Renal cortical epithelial cell (primary cell): ENCODE measurements around the gene ACBD6. TPM values are rescaled to one million over a fixed set of nuclear protein-coding genes. Genes with fewer than 3 reads are reported as not detected.

Source experiments
- DNase-seq: peaks from one replicate; pipeline ENCODE4 v3.0.0-alpha.2; 2011; ENCODE audit warnings: low read depth
- total RNA-seq: library from RNA; depleted of rRNA; stranded (reverse); fragments of >200 nt; gene quantifications from 2 replicates; pipeline ENCODE4 v1.2.3, GENCODE V29; 2014

ACBD6 gene
- total RNA-seq, 1 donor from 2014 or later, result 41.0 TPM

- DNase-seq, result peak; percentile 52
Measured at GRCh38 chr1:180295999-180296398, 206.4 kb downstream of the ACBD6 start.

- no peak for DNase-seq
Measured at GRCh38 chr1:180294711-180295110, 207.7 kb downstream of the ACBD6 start.

DNA sequence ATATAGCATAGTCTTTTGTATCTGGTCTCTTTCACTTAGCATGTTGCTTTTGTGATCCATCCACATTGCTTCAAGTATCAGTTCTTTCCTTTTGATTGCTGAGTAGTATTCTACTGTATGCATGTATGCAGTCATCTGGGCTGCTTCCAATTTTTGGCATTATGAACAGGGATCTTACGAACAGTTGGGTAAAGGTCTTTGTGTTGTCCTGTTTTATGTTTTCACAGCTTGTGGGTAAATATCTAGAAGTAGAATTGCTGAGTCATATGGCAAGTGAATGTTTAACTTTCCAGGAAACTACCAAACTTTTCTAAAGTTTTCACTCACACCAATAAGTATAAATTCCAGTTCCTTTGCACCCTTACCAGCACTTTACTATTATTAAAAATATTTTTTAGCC, 211.4 kb downstream of the ACBD6 start:
- DNase-seq, result peak; percentile 94

DNA sequence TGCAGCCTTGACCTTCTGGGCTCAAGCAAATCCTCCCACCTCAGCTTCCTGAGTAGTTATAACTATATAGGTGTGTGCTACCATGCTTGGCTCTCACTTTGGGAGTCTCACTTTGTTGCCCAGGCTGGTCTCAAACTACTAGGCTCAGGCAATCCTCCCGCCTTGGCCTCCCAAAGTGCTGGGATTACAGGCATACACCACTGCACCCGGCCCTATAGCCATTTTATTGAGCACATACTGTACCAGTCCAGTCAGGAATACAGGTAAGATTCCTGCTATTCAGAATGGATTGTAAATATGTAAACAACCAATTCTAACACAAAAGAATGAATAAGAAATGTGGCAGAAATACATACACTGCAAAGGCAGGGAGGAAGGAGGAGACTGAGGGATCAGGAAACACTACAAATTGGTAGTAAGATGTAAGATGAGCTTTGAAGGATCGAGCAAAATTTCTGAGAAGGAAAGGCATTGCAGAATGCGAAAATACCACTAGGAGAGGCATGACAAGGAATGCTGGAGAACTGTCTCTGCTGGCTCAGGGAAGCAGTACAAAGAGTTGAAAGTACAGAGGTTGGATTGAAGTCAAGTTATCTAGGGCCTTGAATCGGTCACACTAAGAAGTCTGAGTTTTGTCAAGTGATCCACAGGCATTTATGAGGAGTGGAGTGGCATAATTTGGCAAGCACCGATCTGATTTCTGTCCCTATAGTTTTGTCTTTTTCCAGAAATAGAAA, 211.9 kb downstream of the ACBD6 start:
- DNase-seq, result peak; percentile 30

GRCh38 chr1:180288940-180289339, 213.4 kb downstream of the ACBD6 start:
- DNase-seq, result no peak

DNA sequence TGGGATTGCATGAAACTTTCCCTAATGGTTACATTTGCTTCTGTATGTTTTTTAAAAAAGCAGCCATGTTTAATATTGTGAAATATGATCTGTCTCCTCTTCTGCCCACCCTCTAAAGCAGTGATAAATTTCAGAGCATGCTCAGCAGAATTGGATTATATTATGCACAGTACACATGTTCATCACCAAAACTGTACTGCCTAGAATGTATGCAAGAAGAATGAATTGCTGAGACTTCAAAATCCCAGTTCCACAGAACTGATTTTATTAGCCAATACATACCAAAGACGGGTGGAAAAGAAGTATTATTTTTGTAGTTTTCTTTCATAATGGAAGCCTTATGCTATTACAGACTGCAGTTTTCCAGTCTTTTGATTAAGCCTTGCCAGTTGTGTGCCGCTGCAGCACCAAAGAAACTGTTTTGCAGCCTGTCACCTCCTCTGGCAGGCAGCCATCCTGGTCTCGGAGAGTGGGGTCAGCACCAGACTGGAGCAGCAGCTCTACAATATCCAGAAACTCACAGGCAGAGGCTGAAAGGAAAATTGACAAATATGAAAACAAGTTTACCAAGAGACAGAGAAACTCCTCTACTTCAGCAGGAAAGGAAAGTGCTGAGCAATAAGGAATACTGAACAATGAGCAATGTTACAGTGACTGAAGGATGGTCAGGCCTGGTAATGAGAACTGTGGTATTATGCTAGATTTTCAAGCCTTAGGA, 214.2 kb downstream of the ACBD6 start:
- DNase-seq, result no peak

DNA sequence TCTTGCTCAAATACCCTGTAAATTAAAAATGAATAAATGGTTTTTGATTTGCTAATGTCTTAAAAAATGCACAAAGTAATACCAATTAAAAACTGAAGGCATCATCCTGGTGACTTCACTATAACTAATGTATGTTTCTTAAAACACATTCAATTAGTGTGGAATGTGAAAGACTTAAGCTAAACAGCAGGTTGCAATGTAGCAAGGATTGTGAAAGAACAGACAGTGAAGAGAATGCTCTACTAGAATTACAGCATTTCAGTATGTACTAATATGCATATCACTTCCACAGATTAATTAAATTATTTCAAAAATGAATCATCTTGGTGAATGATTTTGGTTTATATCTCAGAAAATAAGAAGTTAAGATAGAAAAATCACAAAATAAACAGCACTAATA, 216.0 kb downstream of the ACBD6 start:
- no peak for DNase-seq

DNA sequence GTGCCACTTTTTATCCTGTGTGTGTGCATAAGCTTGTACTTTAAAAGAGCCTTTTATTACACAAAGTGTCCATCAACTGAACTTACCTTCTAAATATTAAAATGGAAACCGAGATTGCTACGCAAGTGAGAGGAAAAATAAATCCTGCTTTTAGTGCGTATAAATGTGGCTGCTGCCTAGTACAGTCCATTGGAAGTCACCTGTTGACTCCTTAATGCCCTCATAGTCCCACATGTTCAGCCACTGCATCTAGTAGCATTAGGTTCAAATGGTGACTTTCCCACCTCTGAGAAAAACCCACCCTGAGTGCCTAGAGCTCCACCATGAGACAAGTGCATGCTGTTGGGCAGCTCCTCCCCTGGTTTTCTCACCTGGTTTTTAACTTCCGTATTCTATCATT, 219.3 kb downstream of the ACBD6 start:
- no peak for DNase-seq

DNA sequence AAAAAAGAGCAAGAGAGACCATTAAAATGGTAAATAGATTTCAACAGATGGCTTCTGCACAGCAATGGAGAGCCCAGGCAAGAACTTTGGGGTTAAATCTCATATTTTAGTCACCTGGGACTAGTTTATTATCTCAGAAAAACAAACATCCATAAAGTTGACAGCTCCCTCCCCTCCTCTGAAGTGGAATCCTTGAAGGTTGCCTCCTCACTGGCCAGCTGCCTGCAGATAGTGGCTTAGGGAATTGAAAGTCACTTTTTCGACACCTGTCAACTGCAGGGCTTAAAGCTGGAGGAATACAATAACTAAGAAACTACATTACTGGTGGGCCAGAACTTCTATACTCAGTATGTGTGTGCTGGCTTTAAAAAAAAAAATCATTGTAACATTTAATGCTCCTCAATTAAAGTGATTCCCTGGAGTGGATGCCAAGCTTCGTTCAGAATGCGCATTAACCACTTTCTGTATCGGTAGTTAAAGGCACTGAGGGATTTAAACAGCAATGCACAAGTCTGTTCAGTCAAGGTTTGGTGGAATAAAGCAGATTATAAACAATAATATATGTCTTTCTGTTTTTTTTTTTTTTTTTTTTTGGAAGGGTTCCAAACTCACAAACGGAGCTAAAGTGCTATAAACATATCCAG, 219.9 kb downstream of the ACBD6 start:
- no peak for DNase-seq

GRCh38 chr1:180281490-180281889, 220.9 kb downstream of the ACBD6 start:
- no peak for DNase-seq

- no peak for DNase-seq
Measured at GRCh38 chr1:180280617-180281016, 221.8 kb downstream of the ACBD6 start.

DNA sequence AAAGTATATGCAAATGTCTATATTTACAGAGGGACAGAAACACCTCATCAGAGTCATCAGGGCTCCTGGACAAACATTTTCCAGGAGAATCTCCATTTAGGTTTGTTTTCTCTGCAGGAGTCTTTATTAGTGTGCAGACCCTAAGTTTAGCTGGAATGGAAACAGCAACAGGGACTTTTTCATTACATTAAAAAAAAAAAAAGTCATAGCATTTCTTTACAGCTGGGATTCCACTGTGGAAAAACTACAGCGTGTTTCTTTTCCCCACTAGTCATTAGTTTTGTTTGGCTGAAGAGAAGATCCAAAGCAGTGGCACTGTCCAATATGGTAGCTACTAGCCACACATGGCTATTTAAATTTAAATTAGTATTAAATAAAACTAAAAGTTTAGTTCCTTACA, 222.7 kb downstream of the ACBD6 start:
- DNase-seq, result no peak

DNA sequence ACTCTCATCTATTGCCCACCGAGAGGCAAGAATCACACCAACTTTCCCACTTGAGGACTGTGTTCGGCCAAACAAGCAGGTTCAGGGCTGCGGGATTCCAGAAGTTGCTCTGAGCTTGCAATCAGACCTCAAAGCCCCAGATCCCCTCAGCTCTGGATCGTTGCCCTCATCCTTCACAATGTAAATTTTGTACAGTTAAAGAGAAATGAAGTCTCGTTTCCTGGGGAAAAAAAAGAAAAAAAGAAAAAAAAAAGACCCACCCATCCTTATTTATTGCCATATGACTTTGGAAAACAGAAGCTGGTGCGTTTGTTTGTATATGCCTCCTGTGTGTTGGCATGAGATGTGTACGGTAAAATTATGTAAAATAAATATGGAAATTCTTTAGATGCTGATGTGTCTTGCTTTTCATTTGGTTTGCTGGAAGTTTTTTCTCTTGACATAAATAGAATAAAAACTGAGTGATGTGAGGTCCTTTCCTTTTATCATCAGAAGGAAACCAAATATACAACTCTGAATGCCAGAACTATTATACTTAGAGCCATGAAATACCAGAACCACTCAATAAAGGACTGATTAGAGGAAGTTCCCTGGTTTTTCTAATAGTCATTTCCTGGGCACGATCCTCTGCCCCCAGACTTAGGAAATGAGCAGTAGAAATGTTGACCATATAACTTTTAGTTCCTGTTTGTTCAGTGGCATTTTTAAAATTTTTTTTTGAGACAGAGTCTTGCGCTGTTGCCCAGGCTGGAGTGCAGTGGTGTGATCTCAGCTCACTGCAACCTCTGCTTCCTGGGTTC, 223.6 kb downstream of the ACBD6 start:
- DNase-seq, result no peak

DNA sequence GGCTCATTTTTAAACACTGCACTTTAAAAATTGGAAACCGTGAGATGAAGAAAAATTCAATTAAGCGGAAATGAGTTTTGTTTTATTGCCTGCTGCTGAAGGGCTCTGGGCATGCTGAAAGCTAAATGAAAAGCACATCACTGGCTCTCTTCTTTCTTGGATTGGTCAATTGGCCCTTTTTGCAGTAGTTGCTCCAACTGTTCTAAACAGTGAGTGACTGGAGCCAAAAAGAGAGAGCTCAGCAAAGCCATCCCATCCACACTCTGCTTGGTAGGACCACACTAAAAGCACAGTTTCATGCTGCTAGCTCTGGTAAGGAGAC, 224.2 kb downstream of the ACBD6 start:
- DNase-seq, result no peak

DNA sequence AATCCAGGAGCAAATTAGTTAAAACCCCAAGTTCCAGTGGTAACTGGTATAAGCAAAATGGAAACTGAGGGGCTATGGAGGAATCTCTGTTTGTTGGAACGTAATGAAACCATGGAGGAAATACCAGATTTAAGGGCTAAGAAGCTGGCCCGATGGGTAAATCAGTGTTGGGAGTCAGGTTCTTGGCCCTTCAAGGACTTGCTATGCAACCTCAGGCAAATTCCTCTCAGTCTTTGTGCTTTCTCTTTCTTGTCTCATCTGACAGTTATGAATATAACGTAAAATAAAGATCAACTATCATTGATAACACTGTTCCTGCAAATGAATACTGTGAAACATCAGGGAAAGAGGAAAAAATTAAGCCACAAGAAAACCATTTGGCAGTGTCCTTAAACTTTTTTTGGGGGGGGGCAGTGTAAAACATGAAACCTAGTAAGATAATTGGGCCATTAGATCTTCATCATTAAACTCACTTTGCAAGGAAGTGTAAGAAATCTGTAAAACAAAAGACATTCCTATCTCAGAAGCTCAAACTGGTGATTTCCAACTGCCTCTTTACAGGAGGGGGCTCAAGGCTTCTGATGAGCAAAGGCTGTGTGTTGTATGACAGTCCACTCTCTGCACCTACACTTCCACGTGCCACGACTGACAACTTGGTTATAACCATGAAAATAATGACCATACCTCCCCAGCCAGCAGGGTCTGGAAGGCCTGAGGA, 224.7 kb downstream of the ACBD6 start:
- DNase-seq, result no peak

GRCh38 chr1:180275726-180276125, 226.7 kb downstream of the ACBD6 start:
- no peak for DNase-seq

- no peak for DNase-seq
Measured at GRCh38 chr1:180274221-180274620, 228.2 kb downstream of the ACBD6 start.

DNA sequence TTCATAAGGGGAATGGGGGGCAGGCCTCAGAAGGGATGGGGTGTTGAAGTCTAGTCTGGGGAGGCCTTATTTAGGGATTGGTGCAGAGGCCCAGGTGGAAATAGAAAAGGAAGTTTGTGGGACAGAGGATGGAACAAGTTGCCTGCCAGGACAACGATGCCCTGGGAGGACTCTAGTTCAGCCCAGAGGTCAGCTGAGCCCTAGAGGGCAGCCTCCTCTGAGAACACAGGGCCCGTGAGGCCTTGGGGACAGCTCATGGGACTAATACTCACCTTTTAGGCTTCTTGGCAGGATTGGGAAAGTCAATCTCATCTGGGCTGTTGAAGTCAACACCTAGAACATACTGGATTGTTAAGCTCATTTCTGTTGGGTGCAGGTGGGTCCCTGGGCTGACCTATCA, 229.3 kb downstream of the ACBD6 start:
- DNase-seq, result no peak

- no peak for DNase-seq
Measured at GRCh38 chr1:180272395-180272794, 230.0 kb downstream of the ACBD6 start.

DNA sequence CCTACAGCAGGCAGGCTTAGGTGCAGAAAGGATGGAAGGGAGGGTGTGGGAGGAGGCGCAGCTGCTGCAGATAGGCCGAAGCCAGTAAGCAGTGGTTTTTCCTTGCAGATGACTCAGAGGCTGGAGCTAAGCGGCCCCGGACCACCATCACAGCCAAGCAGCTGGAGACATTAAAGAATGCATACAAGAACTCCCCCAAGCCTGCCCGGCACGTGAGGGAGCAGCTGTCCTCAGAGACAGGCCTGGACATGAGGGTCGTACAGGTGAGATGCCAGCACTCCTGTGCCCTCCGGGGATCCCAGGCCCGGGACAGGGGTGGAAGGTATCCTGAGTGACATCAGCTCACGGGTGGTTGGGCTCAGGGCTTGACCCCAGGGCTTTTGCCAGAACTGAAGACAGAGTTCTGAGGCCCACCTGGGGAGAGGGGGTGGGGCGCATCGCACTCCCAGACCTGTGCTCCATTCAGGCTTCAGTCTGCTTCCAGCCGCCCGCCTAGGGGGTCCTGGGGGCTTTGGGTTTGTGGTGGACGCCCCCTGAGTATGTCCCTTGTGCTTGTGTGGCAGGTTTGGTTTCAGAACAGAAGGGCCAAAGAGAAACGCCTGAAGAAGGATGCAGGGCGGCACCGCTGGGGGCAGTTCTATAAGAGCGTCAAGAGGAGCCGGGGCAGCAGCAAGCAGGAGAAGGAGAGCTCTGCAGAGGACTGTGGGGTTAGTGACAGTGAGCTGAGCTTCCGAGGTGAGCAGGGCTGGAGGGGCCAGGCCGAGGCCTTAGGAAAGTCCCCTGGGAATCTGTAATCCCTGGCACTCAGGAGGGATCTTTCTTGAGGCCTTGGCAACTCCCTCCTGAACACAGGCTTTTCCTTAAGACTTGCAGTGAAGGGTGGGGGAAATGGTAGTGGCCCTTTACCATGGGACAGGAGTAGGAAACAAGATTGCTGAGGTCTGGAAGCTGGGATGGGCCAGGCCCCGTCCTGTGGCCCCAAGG, 230.8 kb downstream of the ACBD6 start:
- DNase-seq, result peak; percentile 19
